ENCODE measurements around the gene CHEK2.
A peak's percentile ranks its signal among the peaks of the same experiment; 100 is the strongest.
"Not testable (repeated sequence)": the region's sequence is repeated elsewhere in the genome, so short reads cannot be mapped to it uniquely, and the experiment has no call there.

The CHEK2 gene

GRCh38 chr22:28741785-28742561 lies at the start of gene CHEK2, which contains the start of gene HSCB:
Gene CHEK2, minus strand, starts transcription at chr22:28741820. Its CDS starts 7,099 bp downstream, at chr22:28734721.
Gene HSCB, plus strand, starts transcription at chr22:28742039. Its CDS starts 57 bp downstream, at chr22:28742096.
- peak; percentile 98 for DNase-seq

- no peak for DNase-seq
Observed at GRCh38 chr22:28791124-28791523, 49.5 kb upstream of the CHEK2 start.

GRCh38 chr22:28788601-28789000 lies 47.0 kb upstream of the CHEK2 start:
- peak; percentile 30 for DNase-seq

GRCh38 chr22:28783786-28784671 lies 42.4 kb upstream of the CHEK2 start:
- no peak for DNase-seq

DNA sequence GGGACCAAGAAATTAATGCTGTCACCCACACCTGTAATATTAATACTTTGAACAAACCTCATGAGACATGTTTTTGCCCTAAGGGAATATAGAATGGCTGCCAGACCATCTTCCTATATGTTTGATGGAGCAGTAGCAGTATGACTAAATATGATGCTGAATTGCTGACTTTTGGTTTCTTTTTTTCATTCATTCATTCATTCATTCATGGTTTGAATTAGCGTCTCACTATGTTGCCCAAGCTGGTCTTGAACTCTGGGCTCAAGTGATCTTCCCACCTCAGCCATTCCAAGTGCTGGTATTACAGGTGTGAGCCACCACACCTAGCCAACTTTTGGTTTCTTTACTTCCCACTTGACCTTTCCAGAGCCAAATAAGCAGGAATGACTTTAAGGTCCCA lies 38.7 kb upstream of the CHEK2 start:
- no peak for DNase-seq

GRCh38 chr22:28779833-28780232 lies 38.2 kb upstream of the CHEK2 start:
- DNase-seq: no peak

GRCh38 chr22:28774378-28774777 lies 32.8 kb upstream of the CHEK2 start:
- no peak for DNase-seq

DNA sequence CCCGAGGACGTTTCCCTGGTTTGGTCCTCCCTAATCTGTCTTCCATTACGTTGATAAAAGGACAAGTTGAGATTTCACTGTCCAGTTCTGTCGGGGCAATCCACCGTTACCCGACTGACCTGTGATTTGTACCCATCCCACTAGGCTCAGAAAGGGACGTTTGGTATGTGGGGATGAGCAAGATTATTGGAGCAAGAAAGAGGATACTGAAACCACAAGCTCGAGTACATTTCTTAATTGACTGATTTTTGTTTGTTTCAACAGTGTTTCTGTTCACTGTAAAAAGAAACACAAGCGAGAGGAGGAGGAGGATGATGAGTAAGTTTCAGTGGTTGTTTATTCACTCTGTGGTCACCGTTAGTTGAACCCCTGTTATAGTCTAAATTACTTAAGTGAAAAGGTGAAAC lies 31.8 kb upstream of the CHEK2 start:
- DNase-seq: no peak

GRCh38 chr22:28772633-28773460 lies 31.2 kb upstream of the CHEK2 start, which contains the start of gene CCDC117:
Gene CCDC117, plus strand, starts transcription at chr22:28772695. Its CDS starts 155 bp downstream, at chr22:28772850.
- DNase-seq: peak; percentile 90

DNA sequence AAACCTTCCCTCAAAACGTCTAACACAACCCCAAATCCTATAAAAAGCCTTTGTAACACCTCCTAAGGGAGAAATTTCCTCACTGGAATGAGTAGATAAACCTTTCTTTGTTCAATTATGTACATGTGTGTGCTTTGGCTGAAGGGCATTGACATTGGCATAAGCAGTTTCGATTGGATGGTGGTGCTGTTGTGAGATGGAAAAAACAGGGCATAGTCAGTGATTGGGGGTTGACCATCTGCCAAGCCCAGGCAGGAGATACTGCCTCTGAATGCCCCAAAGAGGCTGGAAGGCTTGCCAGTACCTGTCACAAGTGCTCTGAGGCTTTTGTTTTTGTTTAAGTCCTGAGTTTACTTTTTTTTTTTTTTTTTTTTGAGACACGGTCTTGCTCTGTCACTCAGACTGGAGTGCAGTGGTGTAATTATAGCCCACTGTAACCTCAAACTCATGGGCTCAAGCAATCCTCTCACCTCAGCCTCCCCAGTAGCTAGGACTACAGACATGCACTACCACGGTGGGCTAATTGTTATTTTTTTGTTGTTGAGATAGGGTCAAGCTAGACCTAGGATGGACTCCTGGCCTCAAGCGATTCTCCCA lies 29.7 kb upstream of the CHEK2 start:
- DNase-seq: no peak

DNA sequence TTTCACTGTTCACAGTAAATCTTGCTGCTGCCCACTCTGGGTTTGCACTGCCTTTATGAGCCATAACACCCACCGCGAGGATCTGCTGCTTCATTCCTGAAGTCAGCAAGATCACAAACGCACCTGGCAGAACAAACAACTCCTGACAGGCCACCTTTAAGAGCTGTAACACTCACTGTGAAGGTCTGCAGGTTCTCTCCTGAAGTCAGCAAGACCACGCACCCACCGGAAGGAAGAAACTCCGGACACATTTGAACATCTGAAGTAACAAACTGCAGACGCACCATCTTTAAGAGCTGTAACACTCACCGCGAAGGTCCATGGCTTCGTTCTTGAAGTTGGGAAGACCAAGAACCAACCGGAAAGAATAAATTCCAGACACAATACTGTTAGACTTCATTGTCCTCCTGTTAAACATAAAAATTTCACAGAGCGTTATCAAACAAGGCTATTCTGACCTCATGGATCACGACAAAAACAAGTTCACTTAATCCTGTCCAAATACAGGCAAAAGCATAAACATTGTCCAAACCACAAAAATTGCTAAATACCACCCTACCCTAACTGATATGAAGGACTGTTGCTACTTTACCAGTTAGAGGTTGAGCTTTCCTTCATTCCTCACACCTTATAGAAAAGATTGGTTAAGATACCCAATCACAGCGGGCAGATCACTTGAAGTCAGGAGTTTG lies 27.9 kb upstream of the CHEK2 start:
- no peak for DNase-seq

DNA sequence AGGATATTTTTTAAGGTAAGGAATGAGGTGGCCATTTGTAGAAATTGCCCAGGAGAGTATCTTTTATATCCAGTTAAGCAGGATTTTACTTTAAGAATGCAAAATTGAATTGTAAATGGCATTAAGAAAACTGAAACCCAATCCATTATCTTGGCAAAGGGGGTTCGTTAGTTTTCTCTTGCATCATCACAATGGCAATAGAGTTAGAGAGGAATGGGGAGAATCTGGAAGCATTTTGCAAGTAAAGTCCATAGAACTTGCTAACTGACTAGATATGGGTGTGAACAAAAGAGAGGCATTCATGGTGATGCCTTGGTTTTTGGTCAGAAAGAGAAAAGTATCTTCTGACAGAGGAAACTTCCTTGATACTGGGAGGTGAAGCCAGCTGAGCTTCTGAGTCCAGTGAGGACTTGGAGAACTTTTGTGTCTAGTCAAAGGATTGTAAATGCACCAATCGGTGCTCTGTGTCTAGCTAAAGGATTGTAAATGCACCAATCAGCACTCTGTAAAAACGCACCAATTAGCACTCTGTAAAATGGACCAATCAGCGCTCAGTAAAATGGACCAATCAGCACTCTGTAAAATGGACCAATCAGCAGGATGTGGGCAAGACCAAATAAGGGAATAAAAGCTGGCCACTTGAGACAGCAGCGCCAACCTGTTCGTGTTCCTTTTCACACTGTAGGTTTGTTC lies 27.2 kb upstream of the CHEK2 start:
- DNase-seq: no peak

DNA sequence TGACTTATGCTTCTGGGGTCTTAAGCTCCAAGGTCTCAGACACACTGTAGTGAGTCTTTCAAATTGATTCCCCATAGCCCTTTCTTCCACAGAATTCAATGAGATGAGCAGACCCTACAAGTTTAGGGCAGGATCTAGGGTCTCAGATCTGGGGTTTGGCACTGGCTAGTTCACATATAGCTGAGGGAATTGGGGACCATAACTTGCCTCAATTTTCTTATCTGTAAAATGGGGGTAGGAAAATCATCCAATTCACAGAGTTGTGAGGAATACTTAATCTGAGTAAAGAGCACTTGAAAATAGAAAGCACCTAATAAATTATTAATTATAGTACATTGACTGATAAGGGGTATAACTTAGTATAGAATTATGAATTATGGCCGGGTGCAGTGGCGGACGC lies 25.0 kb upstream of the CHEK2 start:
- no peak for DNase-seq

GRCh38 chr22:28762000-28762399 lies 20.4 kb upstream of the CHEK2 start:
- DNase-seq: not testable (repeated sequence)

- no peak for DNase-seq
Observed at GRCh38 chr22:28761449-28761755, 19.8 kb upstream of the CHEK2 start.

DNA sequence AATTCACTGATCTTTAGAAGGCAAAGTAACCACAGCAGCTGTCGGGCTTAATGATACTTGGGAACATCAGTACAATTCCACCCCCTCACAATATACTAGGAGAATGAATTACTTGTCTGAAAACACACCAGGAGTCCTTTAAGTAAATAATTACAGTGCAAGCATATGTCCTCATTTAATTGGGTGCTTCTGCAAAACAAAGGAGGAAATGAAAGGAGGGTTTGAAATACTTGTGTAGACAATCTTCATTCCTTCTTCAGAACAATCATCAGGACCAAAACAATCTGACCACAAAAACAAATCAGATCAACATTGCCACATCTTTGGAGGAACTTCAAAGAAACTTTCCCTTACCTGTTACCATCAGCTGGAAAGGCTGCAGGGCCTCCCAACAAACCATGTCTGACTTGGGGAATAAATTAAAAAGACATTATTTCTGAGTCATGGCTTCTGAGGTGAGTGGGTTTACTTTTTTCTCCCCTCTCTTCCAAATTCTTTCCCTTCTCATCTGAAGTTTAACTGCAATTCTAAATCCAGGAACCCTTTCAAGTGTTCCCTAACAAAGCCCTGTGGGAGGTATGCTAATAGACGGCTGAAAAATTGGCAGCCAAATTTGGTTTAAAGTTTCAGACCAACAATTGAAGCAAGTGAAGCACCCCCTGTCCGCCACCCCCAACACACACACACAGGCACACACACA lies 18.4 kb upstream of the CHEK2 start:
- no peak for DNase-seq

DNA sequence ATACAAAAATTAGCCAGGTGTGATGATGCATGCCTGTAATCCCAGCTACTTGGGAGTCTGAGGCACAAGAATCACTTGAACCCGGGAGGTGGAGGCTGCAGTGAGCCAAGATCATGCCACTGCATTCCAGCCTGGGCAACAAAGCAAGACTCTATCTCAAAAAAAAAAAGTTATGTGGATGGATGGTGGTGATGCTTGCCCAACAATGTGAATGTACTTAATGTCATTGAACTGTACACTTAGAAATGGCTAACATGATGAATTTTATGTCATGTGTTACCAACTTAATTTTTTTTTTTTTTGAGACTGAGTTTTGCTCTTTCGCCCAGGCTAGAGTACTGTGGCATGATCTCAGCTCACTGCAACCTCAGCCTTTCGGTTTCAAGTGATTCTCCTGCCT lies 12.9 kb upstream of the CHEK2 start:
- not testable (repeated sequence) for DNase-seq

- no peak for DNase-seq
Observed at GRCh38 chr22:28750471-28750881, 8.9 kb upstream of the CHEK2 start.

GRCh38 chr22:28743852-28744251 lies 2.2 kb upstream of the CHEK2 start:
- no peak for DNase-seq

DNA sequence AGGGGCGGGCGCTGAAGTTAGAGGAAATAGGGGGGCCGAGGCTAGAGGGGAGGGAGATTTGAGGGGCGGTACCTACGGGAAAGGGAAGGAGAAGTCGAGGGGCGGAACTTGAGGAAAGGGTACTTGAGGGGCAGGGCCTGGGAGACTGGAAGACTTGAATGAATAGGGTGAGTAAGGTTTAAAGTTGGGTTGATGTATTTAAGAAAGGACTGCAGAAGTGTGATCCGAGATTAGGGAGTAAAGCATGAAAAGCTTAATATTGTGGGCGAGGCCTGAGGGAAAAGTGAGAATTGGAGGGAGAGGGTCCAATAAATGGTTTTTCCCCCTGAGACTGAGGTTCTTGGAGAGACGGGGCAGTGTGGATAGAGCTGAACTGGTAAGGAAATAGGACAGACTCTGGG lies 942 bp upstream of the CHEK2 start:
- no peak for DNase-seq
